Measurements from ENCODE around the gene MAPKAPK5. TPM values are rescaled to one million over a fixed set of nuclear protein-coding genes. Genes with fewer than 3 reads are reported as not detected.
A peak's percentile ranks its signal among the peaks of the same experiment; 100 is the strongest.
"Not testable (repeated sequence)": the region's sequence is repeated elsewhere in the genome, so short reads cannot be mapped to it uniquely, and the experiment has no call there.

The MAPKAPK5 gene
- total RNA-seq, 4 donors from 2014 or later = 31.3 to 45.5 (median 37.0) TPM

- 75 to 92% methylated on average over 2 to 7 of the region's 8 CpGs for WGBS, 2 donors
- Histone ChIP-seq H3K4me3 (no peak overlapping the region), H3K9me3 (no peaks in the 10 kb centered on the region), H3K36me3 (no peaks in the 10 kb centered on the region), H3K4me1 (no peaks in the 10 kb centered on the region), H3K27me3 (peaks cover 0 to 19% (median 0%) of the 10 kb centered on the region in 4 donors), H3K27ac (no peak overlapping the region)
- no peak for DNase-seq
- TF ChIP-seq POLR2A (IDR thresholded peaks at IDR 0.05) (no peak), CTCF (IDR thresholded peaks at IDR 0.05) (no peak)
- intact Hi-C loops (cut with DNase I) = no loop called here
Measured at GRCh38 chr12:111828338-111828979, 13.6 kb upstream of the MAPKAPK5 start.

GRCh38 chr12:111829635-111830034 is 12.4 kb upstream of the MAPKAPK5 start:
- H3K36me3 ChIP-seq; DNase-seq; H3K4me3 ChIP-seq; H3K27ac ChIP-seq; H3K9me3 ChIP-seq; intact Hi-C loops (cut with DNase I); H3K4me1 ChIP-seq: not testable (repeated sequence)
- WGBS, 2 donors = 83 to 90% methylated on average over 2 to 3 of the region's 3 CpGs
- H3K27me3 ChIP-seq = peaks cover 0 to 17% (median 0%) of the 10 kb centered on the region in 4 donors

- DNase-seq; H3K9me3 ChIP-seq; H3K4me3 ChIP-seq; H3K27me3 ChIP-seq; intact Hi-C loops (cut with DNase I); H3K4me1 ChIP-seq: not testable (repeated sequence)
- Histone ChIP-seq H3K27ac (peak overlapping the region in 2 of 4 donors; percentile 13 to 49), H3K36me3 (peaks cover 0 to 12% (median 0%) of the 10 kb centered on the region in 3 donors)
- 65 to 86% methylated on average over 16 to 18 of the region's 22 CpGs for WGBS, 2 donors
Measured at GRCh38 chr12:111834740-111835386, 7.2 kb upstream of the MAPKAPK5 start.

GRCh38 chr12:111835531-111836181 is 6.4 kb upstream of the MAPKAPK5 start:
- DNase-seq; H3K9me3 ChIP-seq; intact Hi-C loops (cut with DNase I); H3K27me3 ChIP-seq; H3K4me3 ChIP-seq: not testable (repeated sequence)
- Histone ChIP-seq H3K4me1 (peaks cover 6 to 10% (median 7%) of the 10 kb centered on the region in 3 donors), H3K36me3 (peaks cover 0 to 17% (median 0%) of the 10 kb centered on the region in 3 donors), H3K27ac (peak overlapping the region in 2 of 4 donors; percentile 13 to 49)
- 100% methylated on average over 3 of the region's 28 CpGs; no CpG with 5 or more reads in 1 of the 2 donors for WGBS, 2 donors

- Histone ChIP-seq H3K36me3 (peaks cover 0 to 17% (median 0%) of the 10 kb centered on the region in 3 donors), H3K9me3 (no peaks in the 10 kb centered on the region), H3K27ac (no peak overlapping the region), H3K4me3 (no peak overlapping the region), H3K27me3 (peaks cover 0 to 5% (median 0%) of the 10 kb centered on the region in 4 donors), H3K4me1 (peaks cover 14 to 25% (median 15%) of the 10 kb centered on the region in 3 donors)
- TF ChIP-seq POLR2A (IDR thresholded peaks at IDR 0.05) (no peak), CTCF (IDR thresholded peaks at IDR 0.05) (no peak)
- 89 to 91% methylated on average over 3 of the region's 3 CpGs for WGBS, 2 donors
- intact Hi-C loops (cut with DNase I) = no loop called here
- DNase-seq = no peak
Measured at GRCh38 chr12:111838353-111838752, 3.7 kb upstream of the MAPKAPK5 start.

GRCh38 chr12:111840807-111841206 is 1.2 kb upstream of the MAPKAPK5 start:
- Histone ChIP-seq H3K4me3 (peak overlapping the region; percentile 80 to 93 (median 84)), H3K4me1 (peaks cover 24 to 50% (median 30%) of the 10 kb centered on the region in 3 donors), H3K27ac (peak overlapping the region; percentile 91 to 98 (median 96)), H3K36me3 (peaks cover 0 to 25% (median 0%) of the 10 kb centered on the region in 3 donors), H3K27me3 (no peaks in the 10 kb centered on the region), H3K9me3 (no peaks in the 10 kb centered on the region)
- intact Hi-C loops (cut with DNase I) = no loop called here
- DNase-seq = no peak
- TF ChIP-seq CTCF (IDR thresholded peaks at IDR 0.05) = no peak
- TF ChIP-seq POLR2A (IDR thresholded peaks at IDR 0.05) = no peak
- WGBS, 2 donors = 27% methylated on average over 11 of the region's 11 CpGs

Measured in esophagus squamous epithelium (tissue), 5 donors.